Breast epithelium (tissue), 3 donors: ENCODE data around the gene AFG1L.

Experiments used
- POLR2A ChIP-seq: fragments of 450-650 bp; IDR thresholded peaks from one replicate; pipeline ENCODE4 v1.6.1; 2016; ENCODE audit warnings: antibody characterized with exemption, mild to moderate bottlenecking, moderate library complexity
- POLR2AphosphoS5 ChIP-seq, 3 donors: sonication (generic); formaldehyde crosslinking; IDR thresholded peaks; one replicate each; pipeline ENCODE4 v1.6.1; 2017; ENCODE audit warnings: antibody characterized with exemption in 3 of 3
- TF ChIP-seq, protein P1 (sequence below), 3 donors: fragments of 450-650 bp; IDR thresholded peaks; one replicate each; pipeline ENCODE4 v1.5.1; 2016 to 2017; ENCODE audit warnings: antibody characterized with exemption in 3 of 3, mild to moderate bottlenecking in 3 of 3, moderate library complexity in 3 of 3

GRCh38 chr6:108432792-108433191, 137.9 kb downstream of the AFG1L start:
- TF ChIP-seq POLR2A (no peak), POLR2AphosphoS5 (IDR thresholded peaks at IDR 0.05) (no peak)
- TF ChIP-seq, protein P1, sequence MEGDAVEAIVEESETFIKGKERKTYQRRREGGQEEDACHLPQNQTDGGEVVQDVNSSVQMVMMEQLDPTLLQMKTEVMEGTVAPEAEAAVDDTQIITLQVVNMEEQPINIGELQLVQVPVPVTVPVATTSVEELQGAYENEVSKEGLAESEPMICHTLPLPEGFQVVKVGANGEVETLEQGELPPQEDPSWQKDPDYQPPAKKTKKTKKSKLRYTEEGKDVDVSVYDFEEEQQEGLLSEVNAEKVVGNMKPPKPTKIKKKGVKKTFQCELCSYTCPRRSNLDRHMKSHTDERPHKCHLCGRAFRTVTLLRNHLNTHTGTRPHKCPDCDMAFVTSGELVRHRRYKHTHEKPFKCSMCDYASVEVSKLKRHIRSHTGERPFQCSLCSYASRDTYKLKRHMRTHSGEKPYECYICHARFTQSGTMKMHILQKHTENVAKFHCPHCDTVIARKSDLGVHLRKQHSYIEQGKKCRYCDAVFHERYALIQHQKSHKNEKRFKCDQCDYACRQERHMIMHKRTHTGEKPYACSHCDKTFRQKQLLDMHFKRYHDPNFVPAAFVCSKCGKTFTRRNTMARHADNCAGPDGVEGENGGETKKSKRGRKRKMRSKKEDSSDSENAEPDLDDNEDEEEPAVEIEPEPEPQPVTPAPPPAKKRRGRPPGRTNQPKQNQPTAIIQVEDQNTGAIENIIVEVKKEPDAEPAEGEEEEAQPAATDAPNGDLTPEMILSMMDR (IDR thresholded peaks at IDR 0.05): no peak
